Naive thymus-derived CD4-positive, alpha-beta T cell (primary cell): Measurements from ENCODE around the gene NKX3-2. TPM values are rescaled to one million over a fixed set of nuclear protein-coding genes. Genes with fewer than 3 reads are reported as not detected.
A peak's percentile ranks its signal among the peaks of the same experiment; 100 is the strongest.
"Not testable (repeated sequence)": the region's sequence is repeated elsewhere in the genome, so short reads cannot be mapped to it uniquely, and the experiment has no call there.

Experiments
- ATAC-seq: fragments of 150-1000 bp; cut with Tn5 transposase; 2 replicates; pipeline ENCODE4 v1.10.0; 2021; ENCODE audit warnings: mild to moderate bottlenecking, moderate library complexity
- CTCF ChIA-PET: fragments of 350-600 bp; sonication (Branson Sonifier 250); formaldehyde crosslinking; loops from one replicate; lab custom pipeline; 2021; ENCODE audit warnings: antibody characterized with exemption; lab: Charles Lee
- POLR2A ChIA-PET: fragments of 350-600 bp; sonication (Branson Sonifier 250); formaldehyde crosslinking; loops from one replicate; lab custom pipeline; 2021; ENCODE audit warnings: antibody characterized with exemption, inconsistent platforms; lab: Charles Lee
- DNase-seq, 9 donors: peaks; one replicate each; pipeline versions ENCODE4 v3.0.0 to v3.0.0-alpha.2; 2020 to 2022; ENCODE audit warnings: mixed read lengths in 1 of 9
- H3K27ac ChIP-seq: one replicate; pipeline ENCODE4 v1.7.0; 2013; ENCODE audit warnings: mild to moderate bottlenecking, low read depth, low read length, moderate library complexity
- H3K27me3 ChIP-seq, 2 donors: one replicate each; pipeline ENCODE4 v1.7.0; 2013; ENCODE audit warnings: low read length in 2 of 2, mild to moderate bottlenecking in 2 of 2, moderate library complexity in 2 of 2; ENCODE audit not compliant: control insufficient read depth in 2 of 2, insufficient read depth in 2 of 2
- H3K36me3 ChIP-seq, 3 experiments: 1 replicate in 2 of 3; 2 replicates in 1 of 3; pipeline ENCODE4 v1.7.0; 2013; ENCODE audit warnings: low read length in 3 of 3, mild to moderate bottlenecking in 3 of 3, moderate library complexity in 1 of 3; ENCODE audit not compliant: insufficient read depth in 3 of 3, control insufficient read depth in 2 of 3
- H3K4me1 ChIP-seq, 2 donors: one replicate each; pipeline ENCODE4 v1.7.0; 2013; ENCODE audit warnings: low read length in 2 of 2, mild to moderate bottlenecking in 2 of 2, moderate library complexity in 1 of 2; ENCODE audit not compliant: control insufficient read depth in 2 of 2, insufficient read depth in 2 of 2
- H3K4me3 ChIP-seq: 2 replicates; pipeline ENCODE4 v1.7.0; 2013; ENCODE audit warnings: mild to moderate bottlenecking, low read length
- H3K9me3 ChIP-seq, 3 experiments: 1 replicate in 2 of 3; 2 replicates in 1 of 3; pipeline ENCODE4 v1.7.0; 2013; ENCODE audit warnings: low read length in 3 of 3; ENCODE audit not compliant: control insufficient read depth in 2 of 3
- H3K27ac Mint-ChIP-seq, 9 donors: one replicate each; pipeline ENCODE4 v1.8.0; 2020 to 2022; ENCODE audit warnings: mixed read lengths in 9 of 9, mild to moderate bottlenecking in 8 of 9, moderate library complexity in 5 of 9, inconsistent platforms in 2 of 9
- H3K27me3 Mint-ChIP-seq, 5 donors: one replicate each; pipeline ENCODE4 v1.8.0; 2021 to 2022; ENCODE audit warnings: mixed read lengths in 5 of 5, mild to moderate bottlenecking in 1 of 5
- H3K36me3 Mint-ChIP-seq, 5 donors: one replicate each; pipeline ENCODE4 v1.8.0; 2020 to 2022; ENCODE audit warnings: mixed read lengths in 5 of 5, mild to moderate bottlenecking in 3 of 5, inconsistent platforms in 1 of 5
- H3K4me1 Mint-ChIP-seq, 7 donors: one replicate each; pipeline ENCODE4 v1.8.0; 2020 to 2022; ENCODE audit warnings: mixed read lengths in 7 of 7, mild to moderate bottlenecking in 3 of 7, inconsistent platforms in 1 of 7
- H3K4me3 Mint-ChIP-seq, 10 donors: one replicate each; pipeline ENCODE4 v1.8.0; 2020 to 2022; ENCODE audit warnings: mild to moderate bottlenecking in 10 of 10, mixed read lengths in 10 of 10, moderate library complexity in 6 of 10, inconsistent platforms in 2 of 10
- H3K9me3 Mint-ChIP-seq, 11 donors: one replicate each; pipeline ENCODE4 v1.8.0; 2020 to 2022; ENCODE audit warnings: mixed read lengths in 11 of 11, mild to moderate bottlenecking in 4 of 11, inconsistent platforms in 1 of 11, moderate library complexity in 1 of 11
- intact Hi-C, 2 donors: fragments of 100-400 bp; cut with micrococcal nuclease; formaldehyde crosslinking; loops; one replicate each; pipeline ENCODE4 v1.15.1; 2023
- polyA plus RNA-seq, 2 donors: library from polyadenylated mRNA; unstranded; fragments of 300-500 nt; fragmentation: Illumina TruSeq; gene quantifications; one replicate each; pipeline ENCODE4 v1.2.3, GENCODE V29; 2021
- total RNA-seq, 6 experiments: library from RNA in 5 of 6; stranded (reverse) in 5 of 6; gene quantifications; 1 replicate in 5 of 6; 2 replicates in 1 of 6; pipeline ENCODE4 v1.2.3 and lab custom pipeline; 2021 to 2026

NKX3-2 gene
- total and polyA plus RNA-seq, 7 experiments from 2014 or later: not detected

DNA sequence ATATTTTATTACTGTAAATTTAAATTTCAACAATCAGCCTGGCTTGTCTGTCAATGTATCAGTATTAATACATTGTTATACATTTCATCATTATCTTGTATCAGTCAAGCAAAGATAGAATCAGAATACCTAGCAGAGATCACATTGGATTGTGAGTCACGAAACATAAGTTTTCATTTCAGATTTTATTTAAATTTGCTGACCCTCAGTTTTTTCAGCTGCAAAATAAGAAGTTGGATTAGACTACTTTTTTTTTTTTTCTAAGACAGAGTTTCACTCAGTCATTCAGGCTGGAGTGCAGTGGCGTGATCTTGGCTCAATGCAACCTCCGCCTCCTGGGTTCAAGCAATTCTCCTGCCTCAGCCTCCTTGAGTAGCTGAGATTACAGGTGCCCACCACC is 33.4 kb upstream of the NKX3-2 start:
- H3K4me1 ChIP-seq: no peaks in the 10 kb centered on the region
- H3K36me3 ChIP-seq: peaks cover 22 to 90% (median 24%) of the 10 kb centered on the region in 3 experiments
- ATAC-seq (no peak), DNase-seq (no peak)
- Mint-ChIP-seq H3K4me3 (no peak overlapping the region), H3K9me3 (no peaks in the 10 kb centered on the region), H3K36me3 (peaks cover 15 to 56% (median 31%) of the 10 kb centered on the region in 5 donors), H3K27ac (no peak overlapping the region), H3K27me3 (no peaks in the 10 kb centered on the region), H3K4me1 (no peaks in the 10 kb centered on the region)
- POLR2A ChIA-PET: no interaction called here
- intact Hi-C loops: no loop called here
- H3K27ac ChIP-seq: no peak overlapping the region
- H3K4me3 ChIP-seq: no peak overlapping the region
- CTCF ChIA-PET: interaction anchor here (1.5 kb wide), 1 partner anchor 14 kb away, joined by 4 read pairs; no protein-coding TSS in a partner anchor
- no peaks in the 10 kb centered on the region for H3K27me3 ChIP-seq
- no peaks in the 10 kb centered on the region for H3K9me3 ChIP-seq

DNA sequence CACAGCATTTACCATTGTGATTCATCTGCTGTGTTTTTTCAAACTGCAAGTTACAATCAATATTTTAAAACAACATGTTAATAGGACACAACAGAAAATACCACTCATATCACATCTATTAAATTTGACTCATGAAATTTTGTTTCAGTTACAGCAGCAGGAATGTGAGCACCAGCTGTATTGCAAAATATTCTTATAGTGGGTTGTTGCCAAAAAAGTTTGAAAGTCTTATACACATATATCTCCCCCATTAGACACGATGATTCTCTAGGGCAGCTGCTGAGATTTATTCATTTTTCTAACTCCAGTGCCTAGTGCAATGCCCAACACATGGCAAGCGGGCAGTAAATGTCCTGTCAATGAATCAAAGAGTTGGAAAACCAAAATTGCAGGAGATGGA is 26.6 kb upstream of the NKX3-2 start:
- Histone ChIP-seq H3K4me1 (no peaks in the 10 kb centered on the region), H3K27ac (no peak overlapping the region), H3K27me3 (no peaks in the 10 kb centered on the region), H3K36me3 (peaks cover 0 to 64% (median 10%) of the 10 kb centered on the region in 3 experiments), H3K4me3 (no peak overlapping the region), H3K9me3 (no peaks in the 10 kb centered on the region)
- intact Hi-C loops: no loop called here
- Mint-ChIP-seq H3K36me3 (peaks cover 19 to 63% (median 43%) of the 10 kb centered on the region in 5 donors), H3K4me1 (peaks cover 0 to 10% (median 0%) of the 10 kb centered on the region in 7 donors), H3K27me3 (no peaks in the 10 kb centered on the region), H3K27ac (peak overlapping the region in 1 of 9 donors; percentile 28), H3K9me3 (no peaks in the 10 kb centered on the region), H3K4me3 (no peak overlapping the region)
- ATAC-seq: no peak
- ChIA-PET POLR2A (no interaction called here), CTCF (no interaction called here)
- no peak for DNase-seq

DNA sequence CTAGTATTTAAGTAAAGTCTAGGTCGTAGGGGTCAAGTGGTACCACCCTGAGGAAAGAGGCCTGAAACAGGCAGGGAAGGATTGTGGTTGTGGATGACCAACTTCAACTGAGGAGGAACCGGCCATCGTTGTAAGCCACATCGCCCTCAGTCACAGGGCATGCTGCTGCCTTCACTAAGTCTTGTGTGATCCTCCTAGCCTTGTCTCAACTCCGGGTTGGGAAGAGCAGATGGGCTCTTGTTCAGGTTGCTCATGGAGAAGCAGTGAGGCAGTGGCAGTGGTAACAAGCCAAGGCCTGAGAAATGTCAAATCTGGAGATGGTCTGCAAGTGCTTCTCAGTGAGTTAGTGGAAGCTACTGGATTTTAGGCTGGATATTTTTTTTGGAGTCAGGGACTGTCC is 22.8 kb upstream of the NKX3-2 start:
- Histone ChIP-seq H3K27me3 (no peaks in the 10 kb centered on the region), H3K36me3 (peaks cover 0 to 31% (median 2%) of the 10 kb centered on the region in 3 experiments), H3K27ac (no peak overlapping the region), H3K4me3 (no peak overlapping the region), H3K4me1 (no peaks in the 10 kb centered on the region), H3K9me3 (no peaks in the 10 kb centered on the region)
- peaks cover 0 to 9% (median 0%) of the 10 kb centered on the region in 7 donors for H3K4me1 Mint-ChIP-seq
- H3K27ac Mint-ChIP-seq: no peak overlapping the region
- ATAC-seq: no peak
- ChIA-PET POLR2A (no interaction called here), CTCF (no interaction called here)
- no peak for DNase-seq
- intact Hi-C loops: no loop called here
- H3K4me3 Mint-ChIP-seq: no peak overlapping the region
- H3K27me3 Mint-ChIP-seq: peaks cover 0 to 4% (median 0%) of the 10 kb centered on the region in 5 donors
- H3K9me3 Mint-ChIP-seq: peaks cover 0 to 2% (median 0%) of the 10 kb centered on the region in 11 donors
- H3K36me3 Mint-ChIP-seq: peaks cover 15 to 49% (median 37%) of the 10 kb centered on the region in 5 donors

DNA sequence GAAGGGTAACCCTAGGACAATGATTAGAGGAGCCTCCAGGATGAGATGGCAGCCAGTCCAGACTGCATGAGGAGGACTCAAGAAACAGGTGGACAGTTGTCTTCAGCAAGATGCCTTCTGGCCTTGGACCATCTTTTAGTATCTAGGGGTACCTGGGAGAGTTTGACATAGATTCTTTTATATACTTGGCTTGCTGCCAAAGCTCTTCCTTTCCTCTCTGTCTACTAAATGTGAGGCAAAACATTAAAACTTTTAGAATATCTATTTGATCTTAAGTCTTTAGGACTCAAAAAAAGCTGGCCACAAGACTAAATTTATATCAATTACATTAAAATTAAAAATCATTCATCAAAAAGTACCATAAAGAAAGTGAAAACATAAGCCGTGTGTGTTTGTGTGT is 18.6 kb upstream of the NKX3-2 start:
- Mint-ChIP-seq H3K27ac (no peak overlapping the region), H3K4me3 (no peak overlapping the region), H3K4me1 (peaks cover 0 to 3% (median 0%) of the 10 kb centered on the region in 7 donors), H3K36me3 (peaks cover 4 to 20% (median 10%) of the 10 kb centered on the region in 5 donors), H3K9me3 (peaks cover 0 to 3% (median 0%) of the 10 kb centered on the region in 11 donors), H3K27me3 (peaks cover 0 to 13% (median 6%) of the 10 kb centered on the region in 5 donors)
- DNase-seq (no peak), ATAC-seq (no peak)
- POLR2A ChIA-PET: no interaction called here
- Histone ChIP-seq H3K27ac (no peak overlapping the region), H3K27me3 (no peaks in the 10 kb centered on the region), H3K36me3 (peaks cover 0 to 6% (median 0%) of the 10 kb centered on the region in 3 experiments), H3K4me1 (no peaks in the 10 kb centered on the region), H3K4me3 (no peak overlapping the region), H3K9me3 (no peaks in the 10 kb centered on the region)
- CTCF ChIA-PET: no interaction called here
- intact Hi-C loops: no loop called here

DNA sequence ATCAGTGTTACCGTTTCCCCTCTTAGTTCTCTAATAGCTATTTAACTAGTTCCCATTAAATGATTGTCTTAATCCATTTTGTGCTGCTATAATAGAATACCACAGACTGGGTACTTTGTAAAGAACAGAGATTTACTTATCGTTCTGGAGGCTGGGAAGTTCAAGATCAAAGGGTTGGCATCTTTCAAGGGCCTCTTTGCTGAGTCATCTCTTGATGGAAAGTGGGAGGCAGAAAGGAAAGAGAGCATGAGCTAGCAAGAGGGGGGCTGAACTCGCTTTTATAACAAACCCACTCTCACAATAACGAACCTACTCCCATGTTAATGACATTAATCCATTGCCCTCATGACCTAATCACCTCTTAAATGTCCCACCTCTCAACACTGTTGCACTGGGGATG is 17.4 kb upstream of the NKX3-2 start:
- Mint-ChIP-seq H3K4me3 (no peak overlapping the region), H3K9me3 (peaks cover 0 to 3% (median 0%) of the 10 kb centered on the region in 11 donors), H3K4me1 (peaks cover 0 to 3% (median 0%) of the 10 kb centered on the region in 7 donors), H3K27me3 (peaks cover 9 to 22% (median 13%) of the 10 kb centered on the region in 5 donors), H3K36me3 (peaks cover 3 to 10% (median 5%) of the 10 kb centered on the region in 5 donors), H3K27ac (peak overlapping the region in 1 of 9 donors; percentile 5)
- Histone ChIP-seq H3K27me3 (no peaks in the 10 kb centered on the region), H3K27ac (no peak overlapping the region), H3K4me1 (no peaks in the 10 kb centered on the region), H3K9me3 (no peaks in the 10 kb centered on the region), H3K36me3 (no peaks in the 10 kb centered on the region), H3K4me3 (no peak overlapping the region)
- intact Hi-C loops: no loop called here
- ATAC-seq: no peak
- ChIA-PET CTCF (no interaction called here), POLR2A (no interaction called here)
- no peak for DNase-seq

DNA sequence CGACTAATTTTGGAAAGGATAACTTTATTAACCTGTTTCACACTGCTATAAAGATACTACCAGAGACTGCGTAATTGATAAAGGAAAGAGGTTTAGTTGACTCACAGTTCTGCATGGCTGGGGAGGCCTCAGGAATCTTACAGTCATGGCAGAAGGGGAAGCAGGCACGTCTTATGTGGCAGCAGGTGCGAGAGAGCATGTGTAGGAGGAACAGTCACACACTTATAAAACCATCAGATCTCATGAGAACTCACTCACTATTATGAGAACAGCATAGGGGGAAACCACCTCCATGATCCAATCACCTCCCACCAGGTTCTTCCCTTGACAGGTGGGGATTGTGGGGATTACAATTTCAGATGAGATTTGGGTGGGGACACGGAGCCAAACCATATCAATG is 15.8 kb upstream of the NKX3-2 start:
- POLR2A ChIA-PET, H3K27ac ChIP-seq, H3K4me1 Mint-ChIP-seq, H3K27ac Mint-ChIP-seq, H3K27me3 ChIP-seq, DNase-seq, H3K9me3 Mint-ChIP-seq, CTCF ChIA-PET, H3K4me3 Mint-ChIP-seq, intact Hi-C loops, ATAC-seq, H3K4me3 ChIP-seq, H3K9me3 ChIP-seq, H3K4me1 ChIP-seq, H3K36me3 Mint-ChIP-seq, H3K36me3 ChIP-seq: not testable (repeated sequence)
- H3K27me3 Mint-ChIP-seq: peaks cover 9 to 25% (median 18%) of the 10 kb centered on the region in 5 donors

DNA sequence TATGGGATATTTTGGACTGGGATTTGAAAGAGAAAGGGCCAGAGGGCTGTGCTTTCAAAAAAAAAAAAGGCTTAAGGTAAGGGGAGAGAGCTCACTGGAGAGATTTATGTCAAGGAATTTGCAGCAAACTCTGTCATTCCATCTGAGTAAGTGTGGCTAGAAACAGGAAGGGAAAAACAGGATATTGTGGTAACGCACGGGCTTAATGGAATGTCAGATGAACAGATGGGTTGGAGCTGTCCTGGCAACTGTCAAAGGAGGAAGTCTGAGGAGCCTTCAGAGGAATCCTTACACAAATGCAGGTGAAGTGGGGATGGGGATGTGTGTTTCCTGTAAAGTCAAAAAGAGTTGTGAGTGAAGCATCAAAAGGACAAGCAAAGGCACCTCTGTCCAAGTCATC is 15.1 kb upstream of the NKX3-2 start:
- no peak for DNase-seq
- Histone ChIP-seq H3K27ac (no peak overlapping the region), H3K4me1 (no peaks in the 10 kb centered on the region), H3K27me3 (no peaks in the 10 kb centered on the region), H3K36me3 (no peaks in the 10 kb centered on the region), H3K9me3 (no peaks in the 10 kb centered on the region), H3K4me3 (no peak overlapping the region)
- Mint-ChIP-seq H3K27ac (no peak overlapping the region), H3K27me3 (peaks cover 9 to 28% (median 23%) of the 10 kb centered on the region in 5 donors), H3K9me3 (peaks cover 0 to 3% (median 0%) of the 10 kb centered on the region in 11 donors), H3K4me1 (peaks cover 0 to 3% (median 0%) of the 10 kb centered on the region in 7 donors), H3K36me3 (peaks cover 0 to 5% (median 0%) of the 10 kb centered on the region in 5 donors), H3K4me3 (no peak overlapping the region)
- POLR2A ChIA-PET: no interaction called here
- CTCF ChIA-PET: interaction anchor here (0.6 to 0.7 kb wide), 2 partner anchors 67 to 246 kb away, joined by 3 to 4 read pairs; no protein-coding TSS in a partner anchor
- intact Hi-C loops: no loop called here
- no peak for ATAC-seq
